NT2/D1 (cell line): Measurements from ENCODE around the gene BCAS3.
"Not testable (repeated sequence)": the region's sequence is repeated elsewhere in the genome, so short reads cannot be mapped to it uniquely, and the experiment has no call there.

Experiments
- DNase-seq: peaks from one replicate; pipeline ENCODE4 v3.0.0-alpha.2; 2011; ENCODE audit warnings: low read depth, low spot score
- H3K27me3 ChIP-seq: 2 replicates; pipeline ENCODE4 v1.6.0; 2011; ENCODE audit warnings: mild to moderate bottlenecking; ENCODE audit not compliant: insufficient read length, insufficient read depth
- H3K36me3 ChIP-seq: 2 replicates; pipeline ENCODE4 v1.6.1; 2011; ENCODE audit warnings: mild to moderate bottlenecking, low read length, mixed read lengths; ENCODE audit not compliant: insufficient read depth, insufficient read length
- H3K4me1 ChIP-seq: 2 replicates; pipeline ENCODE4 v1.5.1; 2011; ENCODE audit not compliant: insufficient read depth, insufficient read length
- H3K4me3 ChIP-seq: 2 replicates; pipeline ENCODE4 v1.5.1; 2011; ENCODE audit warnings: low read depth; ENCODE audit not compliant: insufficient read length
- H3K9ac ChIP-seq: 2 replicates; pipeline ENCODE4 v1.6.0; 2011; ENCODE audit warnings: low read depth; ENCODE audit not compliant: insufficient read length
- H3K9me3 ChIP-seq: 2 replicates; pipeline ENCODE4 v1.5.1; 2011; ENCODE audit warnings: mild to moderate bottlenecking, low read length; ENCODE audit not compliant: insufficient read depth
- SUZ12 ChIP-seq: IDR thresholded peaks from 2 replicates; pipeline ENCODE4 v1.6.1; 2011; ENCODE audit not compliant: insufficient read length, insufficient read depth; ENCODE audit errors: extremely low read depth
- YY1 ChIP-seq: IDR thresholded peaks from 2 replicates; pipeline ENCODE4 v1.6.1; 2011; ENCODE audit not compliant: insufficient read length, insufficient read depth
- ZNF274 ChIP-seq: IDR thresholded peaks from 2 replicates; pipeline ENCODE4 v1.6.1; 2011; ENCODE audit warnings: mild to moderate bottlenecking, low read depth, low read length

Gene BCAS3

GRCh38 chr17:60934723-60935122 lies 257.1 kb downstream of the BCAS3 start:
- Histone ChIP-seq H3K9me3 (no peaks in the 10 kb centered on the region), H3K27me3 (no peaks in the 10 kb centered on the region), H3K4me3 (no peak overlapping the region), H3K4me1 (peaks cover 3% of the 10 kb centered on the region), H3K9ac (no peak overlapping the region), H3K36me3 (no peaks in the 10 kb centered on the region)
- TF ChIP-seq SUZ12 = no peak
- no peak for TF ChIP-seq ZNF274
- TF ChIP-seq YY1 = no peak
- DNase-seq = no peak

GRCh38 chr17:60935991-60936390 lies 258.3 kb downstream of the BCAS3 start:
- not testable (repeated sequence) for H3K9me3 ChIP-seq, H3K27me3 ChIP-seq, H3K9ac ChIP-seq, H3K4me3 ChIP-seq, DNase-seq, H3K4me1 ChIP-seq, H3K36me3 ChIP-seq

DNA sequence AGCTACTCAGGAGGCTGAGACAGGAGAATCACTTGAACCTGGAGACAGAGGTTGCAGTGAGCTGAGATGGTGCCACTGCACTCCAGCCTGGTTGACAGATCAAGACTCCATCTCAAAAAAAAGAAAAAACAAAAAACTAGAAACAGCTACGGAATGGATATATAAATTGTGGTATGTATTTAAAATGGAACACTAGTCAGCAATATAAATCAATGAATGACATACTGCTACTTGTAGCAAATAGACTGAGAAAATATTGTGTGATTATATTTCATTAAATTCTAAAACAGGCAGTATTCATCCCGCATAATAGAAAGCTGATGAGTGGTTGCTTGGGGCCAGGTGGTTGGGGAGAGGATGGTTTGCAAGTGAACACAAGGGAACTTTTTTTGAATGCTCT lies 261.7 kb downstream of the BCAS3 start:
- H3K9me3 ChIP-seq = no peaks in the 10 kb centered on the region
- no peaks in the 10 kb centered on the region for H3K36me3 ChIP-seq
- H3K27me3 ChIP-seq = no peaks in the 10 kb centered on the region
- H3K4me1 ChIP-seq = peaks cover 3% of the 10 kb centered on the region
- no peak overlapping the region for H3K4me3 ChIP-seq
- H3K9ac ChIP-seq = no peak overlapping the region
- DNase-seq = no peak
- no peak for TF ChIP-seq ZNF274
- TF ChIP-seq SUZ12 = no peak
- TF ChIP-seq YY1 = no peak

GRCh38 chr17:60941028-60941427 lies 263.4 kb downstream of the BCAS3 start:
- no peaks in the 10 kb centered on the region for H3K4me1 ChIP-seq
- H3K9ac ChIP-seq = no peak overlapping the region
- no peak for DNase-seq
- TF ChIP-seq YY1 = no peak
- TF ChIP-seq ZNF274 = no peak
- TF ChIP-seq SUZ12 = no peak
- no peak overlapping the region for H3K4me3 ChIP-seq
- no peaks in the 10 kb centered on the region for H3K9me3 ChIP-seq
- no peaks in the 10 kb centered on the region for H3K27me3 ChIP-seq
- H3K36me3 ChIP-seq = no peaks in the 10 kb centered on the region

- Histone ChIP-seq H3K9me3 (no peaks in the 10 kb centered on the region), H3K27me3 (no peaks in the 10 kb centered on the region), H3K4me1 (no peaks in the 10 kb centered on the region), H3K36me3 (no peaks in the 10 kb centered on the region), H3K9ac (no peak overlapping the region), H3K4me3 (no peak overlapping the region)
- TF ChIP-seq YY1 (no peak), SUZ12 (no peak), ZNF274 (no peak)
- DNase-seq = no peak
Measured at GRCh38 chr17:60941571-60941970, 263.9 kb downstream of the BCAS3 start.

DNA sequence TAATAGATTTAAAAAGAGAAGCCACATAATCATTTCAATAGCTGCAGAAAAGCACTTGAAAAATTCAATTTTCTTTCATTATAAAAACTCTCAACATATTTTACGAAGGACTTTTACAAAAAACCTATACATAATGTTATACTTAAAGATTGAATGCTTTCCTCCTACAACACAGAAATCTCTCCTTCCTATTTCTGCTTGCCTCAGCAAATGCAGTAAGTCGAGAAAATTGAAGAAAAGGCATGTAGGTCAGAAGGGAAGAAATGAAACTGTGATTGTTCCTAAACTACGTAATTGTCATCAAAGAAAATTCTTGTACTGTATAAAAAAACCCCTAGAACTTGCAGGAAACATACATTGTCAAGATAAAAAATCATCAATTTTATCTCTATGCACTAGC lies 267.1 kb downstream of the BCAS3 start:
- H3K4me3 ChIP-seq = no peak overlapping the region
- no peaks in the 10 kb centered on the region for H3K27me3 ChIP-seq
- no peak overlapping the region for H3K9ac ChIP-seq
- DNase-seq = no peak
- peaks cover 4% of the 10 kb centered on the region for H3K36me3 ChIP-seq
- H3K9me3 ChIP-seq = no peaks in the 10 kb centered on the region
- TF ChIP-seq ZNF274 (no peak), YY1 (no peak), SUZ12 (no peak)
- no peaks in the 10 kb centered on the region for H3K4me1 ChIP-seq

GRCh38 chr17:60947100-60947499 lies 269.4 kb downstream of the BCAS3 start:
- no peak for DNase-seq
- no peaks in the 10 kb centered on the region for H3K27me3 ChIP-seq
- no peak overlapping the region for H3K4me3 ChIP-seq
- H3K9me3 ChIP-seq = no peaks in the 10 kb centered on the region
- TF ChIP-seq ZNF274 = no peak
- no peak for TF ChIP-seq SUZ12
- TF ChIP-seq YY1 = no peak
- H3K4me1 ChIP-seq = no peaks in the 10 kb centered on the region
- peaks cover 4% of the 10 kb centered on the region for H3K36me3 ChIP-seq
- no peak overlapping the region for H3K9ac ChIP-seq

DNA sequence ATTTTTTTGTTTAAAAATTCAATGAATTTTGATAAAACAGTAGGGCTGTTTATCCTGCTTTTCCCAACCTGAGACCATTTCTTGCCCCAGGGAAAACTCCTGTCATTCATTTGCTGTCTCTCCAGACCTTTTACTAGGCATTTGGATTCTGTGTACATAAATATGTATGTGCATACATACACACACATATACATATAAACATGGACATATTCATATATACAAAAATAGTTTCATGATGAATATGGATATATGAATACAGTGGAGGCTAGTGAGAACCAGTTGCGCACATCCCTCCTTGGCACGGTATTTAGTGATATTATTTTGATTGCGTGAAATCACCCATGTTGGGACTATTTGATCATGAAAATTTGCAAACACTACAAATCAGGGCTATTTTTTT lies 269.9 kb downstream of the BCAS3 start:
- H3K4me1 ChIP-seq = no peaks in the 10 kb centered on the region
- H3K27me3 ChIP-seq = no peaks in the 10 kb centered on the region
- H3K9me3 ChIP-seq = no peaks in the 10 kb centered on the region
- DNase-seq = no peak
- H3K9ac ChIP-seq = no peak overlapping the region
- no peak overlapping the region for H3K4me3 ChIP-seq
- H3K36me3 ChIP-seq = peaks cover 4% of the 10 kb centered on the region
- TF ChIP-seq YY1 (no peak), ZNF274 (no peak)
